Activated CD4-positive, alpha-beta T cell treated with anti-CD3 and anti-CD28 coated beads for 36 hours (primary cell): ENCODE data around the gene FMNL2. TPM values are rescaled to one million over a fixed set of nuclear protein-coding genes. Genes with fewer than 3 reads are reported as not detected.

Experiments
- ATAC-seq: fragments of 200-7000 bp; cut with Tn5 transposase; one replicate; pipeline ENCODE4 v1.10.0; 2021; ENCODE audit warnings: mild to moderate bottlenecking, moderate library complexity
- CTCF ChIA-PET: fragments of 350-600 bp; sonication (Branson Sonifier 250); formaldehyde crosslinking; loops from one replicate; lab custom pipeline; 2021; ENCODE audit warnings: antibody characterized with exemption; lab: Charles Lee
- POLR2A ChIA-PET: fragments of 350-600 bp; sonication (Branson Sonifier 250); formaldehyde crosslinking; loops from one replicate; lab custom pipeline; 2021; ENCODE audit warnings: antibody characterized with exemption, inconsistent platforms; lab: Charles Lee
- DNase-seq: peaks from one replicate; pipeline ENCODE4 v3.0.0-alpha.2; 2020
- H3K27ac Mint-ChIP-seq: one replicate; pipeline ENCODE4 v1.8.0; 2021; ENCODE audit warnings: mixed read lengths
- H3K27me3 Mint-ChIP-seq: one replicate; pipeline ENCODE4 v1.8.0; 2021; ENCODE audit warnings: mixed read lengths
- H3K36me3 Mint-ChIP-seq: one replicate; pipeline ENCODE4 v1.8.0; 2021; ENCODE audit warnings: low read depth, mixed read lengths
- H3K4me1 Mint-ChIP-seq: one replicate; pipeline ENCODE4 v1.8.0; 2021; ENCODE audit warnings: mixed read lengths
- H3K4me3 Mint-ChIP-seq: one replicate; pipeline ENCODE4 v1.8.0; 2021; ENCODE audit warnings: mild to moderate bottlenecking, moderate library complexity, mixed read lengths
- H3K9me3 Mint-ChIP-seq: one replicate; pipeline ENCODE4 v1.8.0; 2021; ENCODE audit warnings: low read depth, mixed read lengths
- intact Hi-C, 2 experiments: fragments of 100-400 bp; cut with DNase I in 1 of 2; cut with micrococcal nuclease in 1 of 2; formaldehyde crosslinking; loops; one replicate each; pipeline versions ENCODE4 v1.14.2 to v1.15.1; 2022 to 2024; cut with DNase I, micrococcal nuclease
- total RNA-seq, 2 experiments: library from RNA; stranded (reverse); gene quantifications; one replicate each; pipeline ENCODE4 v1.2.3, GENCODE V29; 2021

The FMNL2 gene
- total RNA-seq, 2 experiments from 2014 or later, result 3.0 to 3.3 TPM

DNA sequence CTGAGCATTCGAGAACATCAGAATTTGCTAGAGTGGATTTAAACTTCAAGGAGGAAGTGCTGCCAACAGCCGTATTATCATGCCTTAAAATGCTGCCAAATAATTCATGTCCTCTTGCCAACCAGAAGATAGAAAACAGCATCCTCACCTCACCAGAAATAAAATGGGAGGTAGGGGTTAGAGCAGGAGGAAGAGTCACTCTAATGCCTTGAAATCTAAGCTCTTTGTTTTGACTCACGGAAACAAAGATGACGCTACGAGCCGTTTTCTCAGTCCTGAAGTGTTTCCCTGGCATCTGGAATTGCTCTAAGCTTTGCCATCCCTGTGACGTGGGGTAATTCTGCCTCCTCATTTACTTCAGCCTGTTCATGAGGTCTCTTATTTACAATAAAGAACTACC lies 285.2 kb downstream of the FMNL2 start:
- Mint-ChIP-seq H3K27me3 (peaks cover 2% of the 10 kb centered on the region), H3K27ac (no peak overlapping the region), H3K4me3 (no peak overlapping the region), H3K9me3 (no peaks in the 10 kb centered on the region), H3K4me1 (no peaks in the 10 kb centered on the region), H3K36me3 (no peaks in the 10 kb centered on the region)
- CTCF ChIA-PET, result interaction anchor here (0.9 to 4.1 kb wide), 2 partner anchors 15 to 444 kb away, joined by 4 to 12 read pairs; no protein-coding TSS in a partner anchor
- intact Hi-C loops, result no loop called here
- POLR2A ChIA-PET, result no interaction called here
- ATAC-seq (no peak), DNase-seq (no peak)

DNA sequence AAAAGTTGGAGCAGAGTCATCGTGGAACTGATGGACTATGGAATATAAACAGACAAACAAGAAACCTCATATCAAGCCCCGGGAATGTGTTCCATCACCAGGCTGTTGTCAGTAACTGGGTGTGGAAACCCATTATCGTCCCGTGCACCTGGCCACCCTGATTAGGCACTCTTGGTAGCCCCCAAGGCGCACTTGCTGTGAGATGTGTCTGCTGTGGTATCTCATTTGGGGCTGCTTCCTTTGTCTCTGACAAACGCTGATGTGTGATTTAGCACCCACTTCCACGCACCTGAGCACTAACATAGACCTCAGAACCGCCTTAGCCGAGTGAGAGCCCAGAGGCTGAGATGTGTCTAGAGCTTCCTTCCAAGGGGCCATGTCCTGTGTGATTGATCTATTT lies 286.0 kb downstream of the FMNL2 start:
- H3K4me1 Mint-ChIP-seq, result no peaks in the 10 kb centered on the region
- peaks cover 4% of the 10 kb centered on the region for H3K27me3 Mint-ChIP-seq
- no peak for DNase-seq
- H3K36me3 Mint-ChIP-seq, result no peaks in the 10 kb centered on the region
- POLR2A ChIA-PET, result no interaction called here
- ATAC-seq, result no peak
- H3K27ac Mint-ChIP-seq, result no peak overlapping the region
- H3K9me3 Mint-ChIP-seq, result no peaks in the 10 kb centered on the region
- CTCF ChIA-PET, result interaction anchor here (4.1 kb wide), 1 partner anchor 14 kb away, joined by 12 read pairs; no protein-coding TSS in a partner anchor
- intact Hi-C loops, result no loop called here
- no peak overlapping the region for H3K4me3 Mint-ChIP-seq

DNA sequence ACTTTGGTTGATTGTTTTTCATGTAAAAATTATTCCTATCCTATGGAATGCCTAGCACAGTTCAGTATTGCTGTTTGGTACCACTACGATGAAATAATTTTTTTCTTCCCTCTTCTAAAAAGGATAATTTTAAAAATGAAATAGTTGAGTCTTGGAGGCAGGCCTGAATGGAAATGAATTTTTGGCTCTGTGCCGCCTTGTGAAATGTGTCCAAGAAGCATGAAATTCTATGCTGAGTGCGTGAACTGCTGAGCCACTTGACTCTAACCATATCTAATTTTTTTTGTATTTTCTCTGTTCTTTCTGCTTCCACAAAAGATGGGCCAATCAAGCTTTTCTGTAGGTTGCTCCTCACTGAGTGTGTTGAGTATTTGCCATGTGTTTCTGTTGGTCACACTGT lies 287.2 kb downstream of the FMNL2 start:
- ATAC-seq, result no peak
- POLR2A ChIA-PET, result no interaction called here
- intact Hi-C loops, result no loop called here
- Mint-ChIP-seq H3K4me1 (no peaks in the 10 kb centered on the region), H3K27ac (no peak overlapping the region), H3K9me3 (no peaks in the 10 kb centered on the region), H3K4me3 (no peak overlapping the region), H3K27me3 (peaks cover 4% of the 10 kb centered on the region), H3K36me3 (no peaks in the 10 kb centered on the region)
- no peak for DNase-seq
- CTCF ChIA-PET, result interaction anchor here (4.1 kb wide), 1 partner anchor 13 kb away, joined by 12 read pairs; no protein-coding TSS in a partner anchor

DNA sequence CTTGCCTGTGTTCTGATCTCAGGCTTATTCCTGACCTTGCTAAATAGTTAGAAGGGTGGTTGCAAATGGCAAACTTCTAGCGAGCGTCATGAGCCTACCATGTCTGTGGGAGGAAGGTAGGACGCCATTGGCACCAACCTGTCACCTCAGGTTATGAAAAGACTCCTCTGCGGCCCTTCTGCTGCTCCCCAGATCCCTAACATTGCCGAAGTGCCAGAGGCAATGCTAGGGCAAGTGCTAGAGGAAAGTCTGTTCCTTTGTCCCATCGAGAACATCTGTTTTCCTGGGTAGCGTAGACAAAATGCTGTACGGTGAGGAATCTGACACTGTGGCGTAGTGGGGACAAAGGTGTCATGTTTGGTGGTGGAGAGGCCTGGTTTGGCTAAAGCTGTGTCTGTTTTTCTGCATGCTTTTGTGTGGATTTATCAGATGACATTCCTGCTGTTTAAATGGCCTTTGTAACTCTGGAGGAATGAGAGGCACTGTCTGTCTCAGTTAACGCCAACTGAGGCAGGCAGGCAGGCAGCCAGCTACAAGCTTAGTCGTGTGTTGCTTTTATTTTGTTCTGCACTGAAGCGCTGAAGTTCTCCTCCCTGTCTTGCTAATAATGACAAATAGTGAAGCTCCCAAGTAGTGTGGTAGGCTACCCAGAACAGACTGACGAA lies 288.2 kb downstream of the FMNL2 start:
- no peak for DNase-seq
- intact Hi-C loops, result no loop called here
- POLR2A ChIA-PET, result no interaction called here
- CTCF ChIA-PET, result interaction anchor here (0.7 kb wide), 1 partner anchor 13 kb away, joined by 3 read pairs; no protein-coding TSS in a partner anchor
- H3K4me1 Mint-ChIP-seq, result no peaks in the 10 kb centered on the region
- H3K4me3 Mint-ChIP-seq, result no peak overlapping the region
- no peak for ATAC-seq
- H3K27me3 Mint-ChIP-seq, result peaks cover 4% of the 10 kb centered on the region
- no peaks in the 10 kb centered on the region for H3K9me3 Mint-ChIP-seq
- no peaks in the 10 kb centered on the region for H3K36me3 Mint-ChIP-seq
- H3K27ac Mint-ChIP-seq, result no peak overlapping the region

DNA sequence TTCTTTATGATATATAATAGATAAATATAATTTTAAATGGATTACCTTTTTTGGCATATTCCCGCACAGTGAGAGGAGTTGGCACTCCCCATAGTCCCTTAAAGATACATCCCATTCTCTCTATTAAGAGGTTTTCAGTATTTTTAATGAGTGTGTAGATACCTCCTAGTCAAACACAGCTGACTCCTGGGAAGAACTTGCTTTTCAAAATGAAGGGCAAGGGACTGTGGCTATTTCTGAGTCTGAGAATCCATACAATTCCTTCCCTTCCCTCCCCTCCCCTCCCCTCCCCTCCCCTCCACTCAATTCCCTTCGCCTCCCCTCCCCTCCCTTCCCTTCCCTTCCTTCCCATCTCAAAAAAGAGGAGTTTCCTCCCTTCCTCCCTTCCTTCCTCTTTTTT lies 288.8 kb downstream of the FMNL2 start:
- intact Hi-C loops, result no loop called here
- CTCF ChIA-PET, result interaction anchor here (0.7 kb wide), 1 partner anchor 12 kb away, joined by 3 read pairs; no protein-coding TSS in a partner anchor

DNA sequence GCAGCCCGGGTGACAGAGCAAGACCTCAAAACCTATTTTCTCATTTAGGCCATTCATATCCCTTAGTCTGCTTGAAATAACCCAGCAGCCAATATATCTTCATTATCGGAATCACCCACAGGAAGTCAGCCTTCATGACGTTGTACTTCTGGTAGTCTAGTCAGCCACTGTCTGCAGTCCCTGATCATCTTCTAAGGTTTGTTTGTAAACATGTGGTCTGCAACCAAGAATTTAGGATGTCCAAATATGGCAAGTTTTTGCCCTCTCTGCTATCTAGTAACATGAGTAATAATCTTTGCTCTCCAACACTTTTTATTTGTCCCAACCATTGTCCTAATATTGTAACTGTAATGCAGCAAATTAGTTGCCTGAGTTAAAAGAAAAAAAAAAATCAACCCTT lies 289.8 kb downstream of the FMNL2 start:
- H3K27ac Mint-ChIP-seq, result no peak overlapping the region
- POLR2A ChIA-PET, result no interaction called here
- H3K36me3 Mint-ChIP-seq, result no peaks in the 10 kb centered on the region
- intact Hi-C loops, result no loop called here
- no peak for DNase-seq
- H3K27me3 Mint-ChIP-seq, result peaks cover 4% of the 10 kb centered on the region
- H3K9me3 Mint-ChIP-seq, result no peaks in the 10 kb centered on the region
- CTCF ChIA-PET, result interaction anchor here (0.7 to 4.0 kb wide), 2 partner anchors 11 to 24 kb away, joined by 3 to 16 read pairs; no protein-coding TSS in a partner anchor
- peaks cover 7% of the 10 kb centered on the region for H3K4me1 Mint-ChIP-seq
- ATAC-seq, result no peak
- no peak overlapping the region for H3K4me3 Mint-ChIP-seq

More for the DNA sequence above, 288.8 kb downstream of the FMNL2 start:
- no peaks in the 10 kb centered on the region for H3K4me1 Mint-ChIP-seq
- no peak overlapping the region for H3K27ac Mint-ChIP-seq
- H3K27me3 Mint-ChIP-seq, result peaks cover 4% of the 10 kb centered on the region
- H3K9me3 Mint-ChIP-seq, result no peaks in the 10 kb centered on the region
- H3K36me3 Mint-ChIP-seq, result no peaks in the 10 kb centered on the region
- POLR2A ChIA-PET, result no interaction called here
- ATAC-seq (no peak), DNase-seq (no peak)
- H3K4me3 Mint-ChIP-seq, result no peak overlapping the region

DNA sequence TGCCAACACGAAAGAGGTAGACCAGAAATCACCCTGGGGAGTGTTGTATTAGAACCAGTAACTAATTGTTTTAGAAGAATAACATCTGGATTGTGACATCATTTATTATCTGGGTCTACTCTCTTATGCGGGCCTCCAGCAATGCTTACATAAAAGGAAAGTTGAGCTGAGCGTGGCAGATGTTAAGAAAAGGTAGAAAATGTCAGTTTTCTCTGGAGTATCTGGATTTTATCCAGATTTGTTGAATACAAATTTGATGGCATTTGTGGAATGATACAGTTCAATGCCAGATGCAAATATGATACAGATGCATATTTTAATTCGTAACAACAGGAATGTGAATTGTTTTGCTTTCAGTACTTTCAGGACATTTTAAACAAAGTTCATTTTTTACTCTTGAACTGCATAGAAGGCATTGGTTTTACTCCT lies 292.0 kb downstream of the FMNL2 start:
- Mint-ChIP-seq H3K36me3 (no peaks in the 10 kb centered on the region), H3K4me1 (peaks cover 8% of the 10 kb centered on the region)
- intact Hi-C loops, result loop anchor here in 1 of 2 experiments (1.0 to 2.0 kb wide), 3 partner anchors 437 to 590 kb away; no protein-coding TSS in a partner anchor

DNA sequence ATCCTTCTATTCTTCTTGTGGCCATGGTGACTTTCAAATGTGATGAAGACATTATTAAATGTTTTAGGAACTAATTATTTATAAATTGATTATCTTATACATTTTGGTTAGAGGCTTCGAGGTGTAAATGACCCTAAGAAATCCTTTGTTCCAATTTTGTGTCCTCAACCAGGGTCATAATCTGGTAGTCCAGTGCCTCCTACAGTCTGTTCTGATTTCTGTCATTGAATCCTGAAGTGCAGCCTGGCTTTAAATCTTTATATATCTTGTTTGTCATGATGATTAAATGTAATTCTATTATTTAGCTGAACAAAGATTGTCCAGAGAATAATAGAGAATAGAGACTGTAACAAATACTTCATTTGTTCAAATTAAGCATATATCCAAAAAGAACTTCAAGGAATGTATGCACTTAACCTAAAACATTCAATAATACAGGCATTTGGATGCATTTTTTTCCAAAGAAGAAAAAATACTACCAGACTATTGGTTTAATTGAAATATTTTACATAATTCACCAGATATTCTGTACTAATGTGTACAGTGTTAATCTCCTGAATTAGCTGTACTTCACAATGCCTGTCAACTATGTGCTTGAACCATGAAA lies 292.5 kb downstream of the FMNL2 start:
- no peak overlapping the region for H3K27ac Mint-ChIP-seq
- ChIA-PET POLR2A (interaction anchor here (0.6 kb wide), 1 partner anchor 54 kb away, joined by 3 read pairs; no protein-coding TSS in a partner anchor), CTCF (interaction anchor here (0.8 to 4.0 kb wide), 2 partner anchors 8 to 9 kb away, joined by 3 to 16 read pairs; no protein-coding TSS in a partner anchor)
- peaks cover 5% of the 10 kb centered on the region for H3K27me3 Mint-ChIP-seq
- H3K4me3 Mint-ChIP-seq, result no peak overlapping the region
- ATAC-seq (no peak), DNase-seq (no peak)
- no peaks in the 10 kb centered on the region for H3K36me3 Mint-ChIP-seq
- intact Hi-C loops, result loop anchor here in 1 of 2 experiments (1.0 to 2.0 kb wide), 3 partner anchors 437 to 591 kb away; no protein-coding TSS in a partner anchor
- no peaks in the 10 kb centered on the region for H3K9me3 Mint-ChIP-seq
- H3K4me1 Mint-ChIP-seq, result peaks cover 8% of the 10 kb centered on the region

More for the DNA sequence above, 292.0 kb downstream of the FMNL2 start:
- Mint-ChIP-seq H3K4me3 (no peak overlapping the region), H3K9me3 (no peaks in the 10 kb centered on the region), H3K27me3 (peaks cover 4% of the 10 kb centered on the region), H3K27ac (no peak overlapping the region)
- ChIA-PET POLR2A (no interaction called here), CTCF (interaction anchor here (4.0 kb wide), 1 partner anchor 9 kb away, joined by 16 read pairs; no protein-coding TSS in a partner anchor)
- no peak for DNase-seq
- no peak for ATAC-seq

DNA sequence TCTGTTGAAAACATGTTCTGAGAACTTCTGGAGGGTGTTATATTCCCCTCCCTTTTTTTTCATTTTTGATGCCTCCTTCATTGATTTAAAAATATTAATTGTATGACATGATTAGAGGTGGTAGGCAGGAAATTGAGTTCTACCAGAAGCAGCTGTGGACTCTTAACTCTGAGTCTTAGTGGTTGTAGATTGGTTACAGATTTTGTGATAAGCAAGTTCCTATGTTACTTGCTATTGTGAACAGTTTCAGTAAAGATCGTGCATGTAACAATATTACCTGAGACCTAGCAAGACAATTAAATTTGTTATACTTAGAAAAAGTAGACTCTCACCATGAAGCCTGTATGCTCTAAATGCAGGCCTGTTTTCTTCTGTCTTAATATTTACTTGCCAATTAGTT lies 294.2 kb downstream of the FMNL2 start:
- CTCF ChIA-PET, result interaction anchor here (1.0 to 1.5 kb wide), 2 partner anchors 88 to 453 kb away, joined by 3 read pairs; no protein-coding TSS in a partner anchor
- POLR2A ChIA-PET, result no interaction called here

DNA sequence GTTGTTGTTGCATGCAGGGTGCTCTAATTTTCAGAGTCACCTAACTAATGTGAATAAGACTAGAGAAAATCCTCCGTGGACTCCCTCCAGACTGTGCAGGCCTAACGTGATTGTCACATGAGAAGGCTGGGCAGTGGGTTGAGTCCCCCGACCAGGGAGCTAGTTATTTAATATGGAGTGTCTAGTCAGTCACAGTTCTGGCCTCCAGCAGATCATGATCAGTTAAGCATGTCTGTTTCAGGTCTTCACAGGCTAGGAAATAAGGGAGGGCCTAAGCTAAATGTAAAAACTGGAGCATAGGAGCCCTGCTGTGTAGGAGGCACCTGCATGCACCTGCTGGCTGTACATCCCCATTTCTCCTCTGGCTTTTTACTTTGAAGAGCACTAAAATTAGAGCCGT lies 295.5 kb downstream of the FMNL2 start:
- no peaks in the 10 kb centered on the region for H3K36me3 Mint-ChIP-seq
- intact Hi-C loops, result no loop called here
- no peak overlapping the region for H3K27ac Mint-ChIP-seq
- H3K9me3 Mint-ChIP-seq, result no peaks in the 10 kb centered on the region
- DNase-seq (no peak), ATAC-seq (no peak)
- ChIA-PET POLR2A (no interaction called here), CTCF (interaction anchor here (0.8 to 1.5 kb wide), 3 partner anchors 13 to 455 kb away, joined by 3 to 4 read pairs (median 3); no protein-coding TSS in a partner anchor)
- peaks cover 4% of the 10 kb centered on the region for H3K27me3 Mint-ChIP-seq
- H3K4me3 Mint-ChIP-seq, result no peak overlapping the region
- peaks cover 8% of the 10 kb centered on the region for H3K4me1 Mint-ChIP-seq

More for the DNA sequence above, 294.2 kb downstream of the FMNL2 start:
- peaks cover 4% of the 10 kb centered on the region for H3K27me3 Mint-ChIP-seq
- ATAC-seq (no peak), DNase-seq (no peak)
- peaks cover 8% of the 10 kb centered on the region for H3K4me1 Mint-ChIP-seq
- no peaks in the 10 kb centered on the region for H3K9me3 Mint-ChIP-seq
- H3K4me3 Mint-ChIP-seq, result no peak overlapping the region
- intact Hi-C loops, result no loop called here
- no peaks in the 10 kb centered on the region for H3K36me3 Mint-ChIP-seq
- no peak overlapping the region for H3K27ac Mint-ChIP-seq

DNA sequence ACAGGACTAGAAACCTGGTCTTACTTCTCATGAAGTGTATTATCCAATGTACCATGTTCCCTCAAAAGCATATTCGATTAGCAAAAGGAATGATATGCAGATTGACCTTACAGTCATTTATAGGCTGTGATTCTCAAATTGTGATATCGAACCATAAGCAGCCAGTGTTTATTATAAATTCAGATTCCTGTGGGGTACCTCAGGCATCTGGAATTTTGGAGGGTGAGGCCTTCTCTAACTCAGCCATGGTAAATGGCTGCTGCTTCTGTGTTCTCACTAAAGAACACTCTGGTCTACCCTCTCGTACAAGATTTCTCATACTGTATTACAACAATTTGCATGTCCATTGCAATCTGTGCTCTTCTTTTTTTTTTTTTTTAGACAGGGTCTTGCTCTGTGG lies 297.8 kb downstream of the FMNL2 start:
- no peak for DNase-seq
- Mint-ChIP-seq H3K9me3 (no peaks in the 10 kb centered on the region), H3K27ac (no peak overlapping the region), H3K36me3 (no peaks in the 10 kb centered on the region), H3K4me1 (peaks cover 8% of the 10 kb centered on the region), H3K27me3 (peaks cover 2% of the 10 kb centered on the region), H3K4me3 (no peak overlapping the region)
- intact Hi-C loops, result no loop called here
- CTCF ChIA-PET, result interaction anchor here (1.2 kb wide), 1 partner anchor 452 kb away, joined by 3 read pairs; no protein-coding TSS in a partner anchor
- no peak for ATAC-seq
- POLR2A ChIA-PET, result no interaction called here
